K562 (cell line): Measurements from ENCODE around the gene SLC44A1. TPM values are rescaled to one million over a fixed set of nuclear protein-coding genes. Genes with fewer than 3 reads are reported as not detected.

Experiments
- ETV5 ChIP-seq: sonication (generic); formaldehyde crosslinking; IDR thresholded peaks from 2 replicates; pipeline ENCODE4 v1.4.0; 2020; ENCODE audit warnings: low read depth, mild to moderate bottlenecking, missing genetic modification reagents
- PCBP1 ChIP-seq: fragments of 200-400 bp; formaldehyde crosslinking; IDR thresholded peaks from 2 replicates; pipeline ENCODE4 v1.6.1; 2018; ENCODE audit warnings: mild to moderate bottlenecking, low read depth, low read length; ENCODE audit not compliant: poor library complexity, severe bottlenecking
- SNRNP70 ChIP-seq: fragments of 200-400 bp; formaldehyde crosslinking; optimal IDR thresholded peaks from 2 replicates; pipeline ENCODE3; 2017; ENCODE audit warnings: low read depth, low read length
- SP2 ChIP-seq: IDR thresholded peaks from 2 replicates; pipeline ENCODE4 v1.6.1; 2011; ENCODE audit warnings: mild to moderate bottlenecking, low read depth, low read length, moderate library complexity; ENCODE audit not compliant: poor library complexity, severe bottlenecking; ENCODE audit errors: extremely low read depth
- TEAD4 ChIP-seq, 2 experiments: sonication (generic) in 1 of 2; formaldehyde crosslinking in 1 of 2; IDR thresholded peaks; 2 replicates each; pipeline versions ENCODE4 v1.6.1 to v1.8.0; 2012 to 2022; ENCODE audit warnings: borderline replicate concordance in 1 of 2, inconsistent platforms in 1 of 2, low read length in 1 of 2, mild to moderate bottlenecking in 1 of 2, missing genetic modification reagents in 1 of 2
- ZNF133 ChIP-seq: fragments of 250-450 bp; sonication (Bioruptor Pico); IDR thresholded peaks from 2 replicates; pipeline ENCODE4 v1.4.0; 2020; ENCODE audit warnings: mild to moderate bottlenecking
- polyA plus RNA-seq, 8 experiments: library from polyadenylated mRNA; depleted of rRNA in 4 of 8; stranded (reverse) in 5 of 8; unstranded in 3 of 8; fragments of >200 nt; fragmentation: Nextera tagmentation in 2 of 8; fragmentation: Illumina TruSeq in 1 of 8; extraction: Ambion mirVana in 2 of 8; extraction: Trizol in 1 of 8; gene quantifications; 2 replicates each; pipeline versions ENCODE4 v1.2.1 to v1.2.3, GENCODE V29; 2011 to 2014; ENCODE audit warnings: inconsistent platforms in 1 of 8, missing spikeins in 1 of 8
- total RNA-seq, 7 experiments: library from RNA; depleted of rRNA in 6 of 7; stranded (reverse); fragments of >200 nt in 6 of 7; fragmentation: Illumina TruSeq in 2 of 7; extraction: Trizol in 2 of 7; gene quantifications; 2 replicates each; pipeline versions ENCODE4 v1.2.1 to v1.2.3, GENCODE V29; 2011 to 2021; ENCODE audit warnings: low replicate concordance in 1 of 7
- TF ChIP-seq, protein P1 (sequence below): fragments of 150-350 bp; conservative IDR thresholded peaks from 2 replicates; pipeline ENCODE4 v1.6.1; 2014; ENCODE audit warnings: low read length
- TF ChIP-seq, protein P2 (sequence below): fragments of 250-450 bp; sonication (Bioruptor Pico); IDR thresholded peaks from 2 replicates; pipeline ENCODE4 v1.5.0; 2021; ENCODE audit warnings: mild to moderate bottlenecking, moderate library complexity

The SLC44A1 gene
- total and polyA plus RNA-seq, 9 of the 15 experiments (the other 6 are each of a cell fraction or from before 2014, with no cell fraction given) = 0.11 to 0.59 (median 0.30) TPM

DNA sequence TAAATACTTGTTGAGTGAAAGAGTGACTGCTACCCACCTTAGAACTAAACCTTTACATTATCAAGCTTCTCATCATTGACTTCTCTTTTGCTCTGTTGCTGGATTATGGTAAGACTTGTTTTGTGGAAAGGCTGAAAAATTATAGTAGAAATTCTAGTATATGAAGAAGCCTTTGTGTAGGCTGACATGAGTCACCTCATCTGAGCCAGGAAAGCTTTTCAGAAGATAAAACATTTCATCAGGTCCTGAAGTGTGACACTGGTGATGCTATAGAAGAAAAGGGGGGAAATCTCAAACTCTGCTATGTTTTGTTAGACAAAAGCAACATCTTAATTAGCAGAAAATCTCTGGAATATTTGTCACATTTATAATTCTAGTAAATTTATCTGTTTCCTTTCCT is 18.4 kb upstream of the SLC44A1 start (continued):
- TF ChIP-seq TEAD4 (IDR thresholded peaks at IDR 0.05; ENCODE audit: low read length) = no peak
- TF ChIP-seq TEAD4 (CRISPR knock-in tag; IDR thresholded peaks at IDR 0.05; ENCODE audit: borderline replicate concordance) = no peak
- TF ChIP-seq, protein P1, sequence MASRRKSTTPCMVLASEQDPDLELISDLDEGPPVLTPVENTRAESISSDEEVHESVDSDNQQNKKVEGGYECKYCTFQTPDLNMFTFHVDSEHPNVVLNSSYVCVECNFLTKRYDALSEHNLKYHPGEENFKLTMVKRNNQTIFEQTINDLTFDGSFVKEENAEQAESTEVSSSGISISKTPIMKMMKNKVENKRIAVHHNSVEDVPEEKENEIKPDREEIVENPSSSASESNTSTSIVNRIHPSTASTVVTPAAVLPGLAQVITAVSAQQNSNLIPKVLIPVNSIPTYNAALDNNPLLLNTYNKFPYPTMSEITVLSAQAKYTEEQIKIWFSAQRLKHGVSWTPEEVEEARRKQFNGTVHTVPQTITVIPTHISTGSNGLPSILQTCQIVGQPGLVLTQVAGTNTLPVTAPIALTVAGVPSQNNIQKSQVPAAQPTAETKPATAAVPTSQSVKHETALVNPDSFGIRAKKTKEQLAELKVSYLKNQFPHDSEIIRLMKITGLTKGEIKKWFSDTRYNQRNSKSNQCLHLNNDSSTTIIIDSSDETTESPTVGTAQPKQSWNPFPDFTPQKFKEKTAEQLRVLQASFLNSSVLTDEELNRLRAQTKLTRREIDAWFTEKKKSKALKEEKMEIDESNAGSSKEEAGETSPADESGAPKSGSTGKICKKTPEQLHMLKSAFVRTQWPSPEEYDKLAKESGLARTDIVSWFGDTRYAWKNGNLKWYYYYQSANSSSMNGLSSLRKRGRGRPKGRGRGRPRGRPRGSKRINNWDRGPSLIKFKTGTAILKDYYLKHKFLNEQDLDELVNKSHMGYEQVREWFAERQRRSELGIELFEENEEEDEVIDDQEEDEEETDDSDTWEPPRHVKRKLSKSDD = no peak
- TF ChIP-seq SNRNP70 = no peak
- TF ChIP-seq SP2 = no peak
- no peak for TF ChIP-seq PCBP1
- TF ChIP-seq, protein P2, sequence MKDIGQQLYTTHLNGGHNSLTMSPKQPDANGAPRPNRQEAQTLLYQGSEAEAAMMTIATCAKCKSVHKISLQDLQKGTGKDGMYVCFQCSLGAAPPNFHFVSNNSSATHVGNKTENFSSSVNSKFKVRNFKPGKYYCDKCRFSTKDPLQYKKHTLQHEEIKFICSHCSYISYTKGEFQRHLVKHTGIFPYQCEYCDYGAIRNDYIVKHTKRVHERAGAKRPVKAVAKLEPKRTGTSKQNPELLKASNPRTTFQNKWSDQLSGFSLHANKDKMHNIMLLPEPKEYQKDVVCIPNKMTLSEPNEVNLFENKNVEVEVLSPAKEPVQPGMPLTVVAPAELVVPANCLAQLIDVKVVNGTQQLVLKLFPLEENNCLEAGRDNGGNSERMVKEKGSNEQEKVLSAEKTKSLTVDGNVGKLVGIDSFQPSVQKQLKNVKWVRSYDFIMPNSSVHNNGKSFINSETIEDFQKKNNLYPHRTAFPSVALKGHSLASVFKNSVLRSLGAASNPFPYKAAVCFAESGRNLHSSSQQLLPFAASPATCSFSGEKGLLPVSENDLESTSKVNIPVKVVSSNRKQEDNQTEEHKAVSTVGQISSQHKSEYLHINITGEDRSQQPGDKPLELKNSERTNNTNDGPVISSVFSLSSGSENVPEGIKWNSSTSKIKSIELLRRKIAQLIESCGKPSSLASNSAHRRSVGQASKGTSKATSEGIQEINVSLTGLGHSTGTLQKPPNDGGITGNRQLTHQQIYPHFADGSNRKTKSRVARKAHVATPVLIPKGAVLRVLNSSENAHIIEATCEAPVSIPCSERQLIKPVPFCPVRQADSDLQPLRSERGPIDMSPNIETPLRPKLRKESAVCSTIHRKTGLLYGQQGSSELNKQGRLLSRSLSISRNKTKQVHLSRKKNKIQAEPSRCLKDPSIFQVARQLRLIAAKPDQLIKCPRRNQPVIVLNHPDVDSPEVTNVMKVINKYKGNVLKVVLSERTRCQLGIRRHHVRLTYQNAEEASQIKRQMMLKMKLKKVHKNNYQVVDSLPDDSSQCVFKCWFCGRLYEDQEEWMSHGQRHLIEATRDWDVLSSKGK (CRISPR knock-in tag) = no peak
- TF ChIP-seq ZNF133 (CRISPR knock-in tag) = no peak
- TF ChIP-seq ETV5 (CRISPR knock-in tag) = no peak
